Measurements from ENCODE around the gene CTNNA1.

CTNNA1 gene

DNA sequence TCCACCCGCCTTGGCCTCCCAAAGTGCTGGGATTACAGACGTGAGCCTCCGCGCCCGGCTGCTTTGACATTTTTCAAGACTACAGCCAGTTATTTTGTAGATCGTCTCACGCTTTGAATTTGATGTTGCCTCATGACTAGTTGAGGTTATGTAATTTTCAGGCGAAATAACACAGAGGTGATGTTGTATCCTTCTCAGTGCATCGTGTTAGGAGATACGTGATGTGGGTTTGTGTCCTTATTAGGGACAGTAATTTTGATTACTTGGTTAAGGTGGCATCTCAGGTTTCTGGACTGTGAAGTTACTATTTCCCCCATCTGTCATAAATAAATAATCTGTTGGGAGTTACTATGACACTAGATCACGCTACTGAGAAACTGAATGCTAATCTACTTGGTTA lies 25.0 kb downstream of the CTNNA1 start:
- no peak overlapping the region for H3K4me3 ChIP-seq (ENCODE audit: low read depth, low read length)
- TF ChIP-seq CTCF (IDR thresholded peaks at IDR 0.05; ENCODE audit: low read depth, low read length): no peak

DNA sequence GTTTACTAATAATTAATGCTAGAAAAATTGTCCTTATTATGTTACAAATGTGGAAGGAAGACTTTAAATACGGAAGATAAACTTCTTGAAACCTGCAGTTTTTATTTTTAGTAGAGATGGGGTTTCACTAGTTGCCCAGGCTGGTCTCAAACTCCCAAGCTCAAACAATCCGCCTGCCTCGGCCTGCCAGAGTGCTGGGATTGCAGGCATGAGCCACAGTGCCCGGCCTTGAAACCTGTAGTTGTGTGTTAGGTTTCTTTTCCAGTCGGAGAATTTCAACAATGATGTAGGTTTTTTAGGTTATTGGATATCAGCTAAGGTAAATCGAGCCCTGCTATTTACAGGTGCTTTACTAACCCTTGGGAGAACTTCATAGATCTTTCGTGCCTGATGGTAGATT lies 30.8 kb downstream of the CTNNA1 start:
- no peak overlapping the region for H3K4me3 ChIP-seq (ENCODE audit: low read depth, low read length)
- TF ChIP-seq CTCF (IDR thresholded peaks at IDR 0.05; ENCODE audit: low read depth, low read length): no peak

DNA sequence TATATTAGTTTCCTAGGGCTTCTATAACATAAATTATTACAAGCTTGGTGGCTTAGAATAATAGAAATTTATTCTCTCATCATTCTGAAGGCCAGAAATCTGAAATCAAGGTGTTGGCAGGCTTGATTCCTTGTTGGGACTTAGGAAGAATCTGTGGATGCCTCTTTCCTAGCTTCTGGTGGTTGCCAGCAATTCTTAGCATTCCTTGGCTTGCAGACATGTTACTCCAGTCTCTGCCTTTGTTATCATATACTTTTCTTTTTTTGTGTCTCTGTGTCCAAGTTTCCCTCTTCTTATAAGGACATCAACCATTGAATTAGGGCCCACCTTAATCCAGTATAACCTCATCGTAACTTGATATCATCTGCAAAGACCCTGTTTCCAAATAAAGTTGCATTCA lies 31.4 kb downstream of the CTNNA1 start:
- TF ChIP-seq CTCF (IDR thresholded peaks at IDR 0.05; ENCODE audit: low read depth, low read length): no peak
- H3K4me3 ChIP-seq (ENCODE audit: low read depth, low read length): no peak overlapping the region

- no peak overlapping the region for H3K4me3 ChIP-seq (ENCODE audit: low read depth, low read length)
- peak; percentile 42 for TF ChIP-seq CTCF (IDR thresholded peaks at IDR 0.05; ENCODE audit: low read depth, low read length)
These were observed 36.6 kb downstream of the CTNNA1 start for GRCh38 chr5:138789771-138790242.

GRCh38 chr5:138790684-138791083 lies 37.5 kb downstream of the CTNNA1 start:
- TF ChIP-seq CTCF (IDR thresholded peaks at IDR 0.05; ENCODE audit: low read depth, low read length): no peak
- H3K4me3 ChIP-seq (ENCODE audit: low read depth, low read length): no peak overlapping the region

DNA sequence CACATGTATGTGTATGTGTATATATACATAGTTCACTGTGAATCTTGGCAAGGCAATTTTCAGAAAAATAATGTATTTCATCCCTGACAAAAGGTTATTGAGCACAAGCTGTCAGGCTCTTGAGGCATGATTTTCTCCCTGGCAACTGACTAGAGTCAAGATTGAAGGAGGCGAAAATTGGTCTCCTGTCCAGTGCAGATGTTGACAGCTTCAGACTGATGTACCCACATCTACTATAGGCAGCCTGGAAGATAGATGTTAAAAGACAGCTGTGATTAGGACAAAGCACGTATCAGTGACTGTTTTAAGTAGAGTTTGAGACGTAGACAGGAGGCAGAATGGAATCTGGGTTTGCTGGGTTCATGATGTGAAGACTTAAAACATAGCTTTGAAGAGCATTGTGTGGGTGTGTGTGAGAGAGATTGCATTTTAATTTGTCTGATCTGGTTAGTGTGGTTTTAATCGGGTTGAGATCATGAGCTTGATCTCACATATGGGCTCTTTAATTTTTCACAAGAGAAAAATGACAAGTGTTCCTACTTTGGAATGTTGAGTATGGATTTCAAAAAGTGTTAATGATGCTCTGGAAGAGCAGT lies 39.1 kb downstream of the CTNNA1 start:
- no peak overlapping the region for H3K4me3 ChIP-seq (ENCODE audit: low read depth, low read length)
- no peak for TF ChIP-seq CTCF (IDR thresholded peaks at IDR 0.05; ENCODE audit: low read depth, low read length)

GRCh38 chr5:138793575-138793974 lies 40.4 kb downstream of the CTNNA1 start:
- no peak overlapping the region for H3K4me3 ChIP-seq (ENCODE audit: low read depth, low read length)
- no peak for TF ChIP-seq CTCF (IDR thresholded peaks at IDR 0.05; ENCODE audit: low read depth, low read length)

All from WI38 (cell line).